GM12878 (cell line): Measurements from ENCODE around the gene QSOX1. TPM values are rescaled to one million over a fixed set of nuclear protein-coding genes. Genes with fewer than 3 reads are reported as not detected.

Experiments
- ATAC-seq: fragments of 200-7000 bp; cut with Tn5 transposase; 3 replicates; pipeline ENCODE4 v1.9.1; 2020; ENCODE audit warnings: mild to moderate bottlenecking, moderate library complexity
- Bru-seq: library from RNA; stranded (reverse); fragments of 400-500 nt; gene quantifications from one replicate; lab custom pipeline; 2021; lab: Mats Ljungman, UMichigan
- BruChase-seq, 2 experiments: library from RNA; stranded (reverse); fragments of 400-500 nt; gene quantifications; one replicate each; lab custom pipeline; 2021; lab: Mats Ljungman, UMichigan
- BruUV-seq: library from RNA; stranded (reverse); fragments of 400-500 nt; replicated peaks from 2 replicates; lab custom pipeline; 2021; lab: Mats Ljungman, UMichigan
- CTCF ChIA-PET: fragments of 300-600 bp; sonication (Branson Sonifier 250); formaldehyde crosslinking; extraction: SDS; loops from one replicate; lab custom pipeline; 2021; ENCODE audit warnings: inconsistent platforms; lab: Yijun Ruan, JAX
- POLR2A ChIA-PET: fragments of 350-600 bp; formaldehyde crosslinking; extraction: SDS; loops from one replicate; lab custom pipeline; 2021; ENCODE audit warnings: inconsistent platforms; lab: Charles Lee
- RAD21 ChIA-PET: fragments of 300-600 bp; sonication (Branson Sonifier 250); formaldehyde crosslinking; loops from one replicate; lab custom pipeline; 2023; ENCODE audit warnings: antibody characterized with exemption; ENCODE audit not compliant: unreplicated experiment; lab: Charles Lee
- SMC1A ChIA-PET: fragments of 300-600 bp; sonication (Branson Sonifier 250); formaldehyde crosslinking; loops from one replicate; lab custom pipeline; 2023; ENCODE audit not compliant: unreplicated experiment, uncharacterized antibody; lab: Charles Lee
- DNase-seq: peaks from one replicate; pipeline ENCODE4 v3.0.0-alpha.2; 2011; ENCODE audit warnings: low read depth, low spot score
- FAIRE-seq: peaks from 3 replicates; lab custom pipeline; 2011; peaks lifted over from hg19 to GRCh38; lab: Jason Lieb, UNC
- H2AFZ ChIP-seq: 2 replicates; pipeline ENCODE4 v1.6.0; 2011; ENCODE audit warnings: low read depth, low read length, control low read depth; ENCODE audit not compliant: control insufficient read depth
- H3K27ac ChIP-seq: 2 replicates; pipeline ENCODE4 v1.5.1; 2011; ENCODE audit warnings: control low read depth; ENCODE audit not compliant: control insufficient read depth, insufficient read depth
- H3K27me3 ChIP-seq, 2 experiments: replicated peaks in 1 of 2; 2 replicates each; pipeline versions ENCODE4 v1.6.0 to v1.6.1; 2011; ENCODE audit warnings: low read length in 1 of 2; ENCODE audit not compliant: control insufficient read depth in 2 of 2, insufficient read depth in 2 of 2
- H3K36me3 ChIP-seq, 2 experiments: 2 replicates each; pipeline ENCODE4 v1.5.1; 2011; ENCODE audit warnings: low read length in 1 of 2; ENCODE audit not compliant: control insufficient read depth in 2 of 2, insufficient read depth in 2 of 2
- H3K4me1 ChIP-seq: 2 replicates; pipeline ENCODE4 v1.6.1; 2011; ENCODE audit warnings: mild to moderate bottlenecking, low read length, moderate library complexity, mixed read lengths; ENCODE audit not compliant: control insufficient read depth, insufficient read depth
- H3K4me2 ChIP-seq: 2 replicates; pipeline ENCODE4 v1.6.0; 2011; ENCODE audit warnings: control low read depth; ENCODE audit not compliant: control insufficient read depth, insufficient read depth
- H3K4me3 ChIP-seq: fragments of 200-600 bp; sonication (generic); 2 replicates; pipeline ENCODE4 v1.5.1; 2016
- H3K79me2 ChIP-seq: 2 replicates; pipeline ENCODE4 v1.6.0; 2011; ENCODE audit warnings: low read length; ENCODE audit not compliant: control insufficient read depth, insufficient read depth
- H3K9ac ChIP-seq: 2 replicates; pipeline ENCODE4 v1.8.0; 2011; ENCODE audit warnings: low read length, control low read depth, mixed read lengths; ENCODE audit not compliant: control insufficient read depth, insufficient read depth
- H3K9me3 ChIP-seq: replicated peaks from 3 replicates; pipeline ENCODE4 v1.5.1; 2011; ENCODE audit warnings: mild to moderate bottlenecking, low read length; ENCODE audit not compliant: control insufficient read depth, insufficient read depth
- H4K20me1 ChIP-seq: 2 replicates; pipeline ENCODE4 v1.6.0; 2011; ENCODE audit not compliant: control insufficient read depth, insufficient read depth
- BHLHE40 ChIP-seq, 2 experiments: fragments of 450-650 bp in 1 of 2; IDR thresholded peaks; 2 replicates each; pipeline ENCODE4 v1.6.1; 2011 to 2017; ENCODE audit warnings: low read depth in 2 of 2, borderline replicate concordance in 1 of 2, improper control_type of control experiment in 1 of 2, low read length in 1 of 2, mild to moderate bottlenecking in 1 of 2
- BMI1 ChIP-seq: fragments of 450-650 bp; IDR thresholded peaks from 2 replicates; pipeline ENCODE4 v1.6.1; 2016; ENCODE audit warnings: mild to moderate bottlenecking, moderate library complexity, borderline replicate concordance
- MEF2B ChIP-seq: fragments of 450-650 bp; IDR thresholded peaks from 2 replicates; pipeline ENCODE4 v1.6.1; 2018; ENCODE audit warnings: mild to moderate bottlenecking, moderate library complexity; ENCODE audit not compliant: partially characterized antibody, poor library complexity, severe bottlenecking
- POLR2AphosphoS2 ChIP-seq: IDR thresholded peaks from 2 replicates; pipeline ENCODE4 v1.6.1; 2011; ENCODE audit warnings: low read depth, mild to moderate bottlenecking, low read length, improper control_type of control experiment, moderate library complexity
- RUNX3 ChIP-seq: IDR thresholded peaks from 2 replicates; pipeline ENCODE4 v1.6.1; 2012; ENCODE audit warnings: low read length, inconsistent platforms
- SIX5 ChIP-seq: IDR thresholded peaks from 2 replicates; pipeline ENCODE4 v1.6.1; 2011; ENCODE audit warnings: mild to moderate bottlenecking, low read depth, low read length, moderate library complexity; ENCODE audit not compliant: severe bottlenecking
- ZNF384 ChIP-seq: IDR thresholded peaks from 2 replicates; pipeline ENCODE4 v1.6.1; 2012; ENCODE audit warnings: low read depth, mild to moderate bottlenecking, low read length, improper control_type of control experiment, borderline replicate concordance
- ZNF687 ChIP-seq: fragments of 450-650 bp; IDR thresholded peaks from 2 replicates; pipeline ENCODE4 v1.6.1; 2017; ENCODE audit warnings: mild to moderate bottlenecking, moderate library complexity
- ZZZ3 ChIP-seq: IDR thresholded peaks from 2 replicates; pipeline ENCODE4 v1.6.1; 2011; ENCODE audit warnings: low read depth; ENCODE audit not compliant: control insufficient read depth, insufficient read length
- WGBS: methylation state at CpG from one replicate; pipeline ENCODE4 v1.1.6; 2016; ENCODE audit warnings: low lambda C conversion rate; ENCODE audit not compliant: insufficient replicate concordance, insufficient coverage; ENCODE audit errors: missing lambda C conversion rate; 5-methylcytosine and 5-hydroxymethylcytosine counted together
- in situ Hi-C: fragments of 300-500 bp; cut with MboI; formaldehyde crosslinking; loops from 9 replicates; pipeline ENCODE4 v1.14.3; 2018; ENCODE audit warnings: mixed read lengths
- intact Hi-C: fragments of 100-400 bp; cut with micrococcal nuclease; formaldehyde crosslinking; loops from one replicate; pipeline ENCODE4 v1.14.2; 2022; ENCODE audit not compliant: unreplicated experiment
- long read RNA-seq, 2 experiments: library from polyadenylated mRNA; unstranded; transcript quantifications; one replicate each; pipeline ENCODE4 v2.0.0, GENCODE V29; 2019 to 2020
- polyA minus RNA-seq, 3 experiments: library from RNA; depleted of rRNA, polyadenylated mRNA; stranded (reverse); fragments of >200 nt; gene quantifications; 2 replicates each; pipeline ENCODE4 v1.2.3, GENCODE V29; 2011
- polyA plus RNA-seq, 11 experiments: library from polyadenylated mRNA; depleted of rRNA in 4 of 11; unstranded in 6 of 11; stranded (reverse) in 5 of 11; fragments of >200 nt; fragmentation: Nextera tagmentation in 4 of 11; fragmentation: Illumina TruSeq in 1 of 11; extraction: Ambion mirVana in 4 of 11; extraction: Trizol in 1 of 11; gene quantifications; 1 replicate in 1 of 11; 2 replicates in 10 of 11; pipeline versions ENCODE4 v1.2.1 to v1.2.3, GENCODE V29; 2011 to 2016; ENCODE audit warnings: inconsistent platforms in 2 of 11, missing spikeins in 2 of 11, low read depth in 1 of 11
- total RNA-seq, 4 experiments: library from RNA; depleted of rRNA in 3 of 4; stranded (reverse); fragments of >200 nt in 3 of 4; fragmentation: Illumina TruSeq in 1 of 4; extraction: Trizol in 1 of 4; gene quantifications; 2 replicates each; pipeline versions ENCODE4 v1.2.1 to v1.2.3, GENCODE V29; 2013 to 2021
- TF ChIP-seq, protein P1 (sequence below): IDR thresholded peaks from 2 replicates; pipeline ENCODE4 v1.6.1; 2011; ENCODE audit warnings: borderline replicate concordance, low read depth, mild to moderate bottlenecking, moderate library complexity, low read length; ENCODE audit not compliant: insufficient read depth, poor library complexity, severe bottlenecking

The QSOX1 gene
- total RNA-seq (2013; cell fraction: nucleolus; rRNA removed) = 46.4 and 46.6 TPM in 2 replicates
- 12.6 and 17.2 TPM in 2 replicates for total RNA-seq (2014; rRNA removed)
- 5.5 and 7.2 TPM in 2 replicates for total RNA-seq (2014; rRNA removed; fragmentation: Illumina TruSeq; extraction: Trizol)
- total RNA-seq (2021) = 31.3 and 32.0 TPM in 2 replicates
- polyA plus RNA-seq (2011; ENCODE audit: low read depth) = 7.4 TPM
- polyA plus RNA-seq (2011; rRNA removed) = 17.8 and 25.1 TPM in 2 replicates
- 31.7 and 38.8 TPM in 2 replicates for polyA plus RNA-seq (2011; cell fraction: cytosol; rRNA removed)
- 56.5 and 61.2 TPM in 2 replicates for polyA plus RNA-seq (2011; cell fraction: nucleus; rRNA removed)
- polyA plus RNA-seq (2012) = 14.6 and 16.4 TPM in 2 replicates
- 3.6 and 10.0 TPM in 2 replicates for polyA plus RNA-seq (2014; fragmentation: Illumina TruSeq; extraction: Trizol)
- 1 to 10 TPM; 1.8 to 6.1 TPM for polyA plus RNA-seq (2014; fragmentation: Nextera tagmentation; extraction: Ambion mirVana)
- polyA plus RNA-seq (2014; rRNA removed) = 12.5 and 14.8 TPM in 2 replicates
- polyA plus RNA-seq (2016; fragmentation: Nextera tagmentation; extraction: Ambion mirVana) = 10 to 100 TPM; 10.4 to 12.0 TPM
- polyA minus RNA-seq (2011; rRNA and poly(A)+ RNA removed) = 13.1 and 24.4 TPM in 2 replicates
- 10.0 and 11.4 TPM in 2 replicates for polyA minus RNA-seq (2011; cell fraction: cytosol; rRNA and poly(A)+ RNA removed)
- polyA minus RNA-seq (2011; cell fraction: nucleus; rRNA and poly(A)+ RNA removed) = 11.0 and 14.4 TPM in 2 replicates
- Bru-seq, nascent RNA = percentile 70 among the genes with signal in this experiment
- BruChase-seq, experiment 1, labeled RNA remaining after a 6-hour chase = percentile 72 among the genes with signal in this experiment
- percentile 68 among the genes with signal in this experiment for BruChase-seq, experiment 2, labeled RNA remaining after a 2-hour chase
- long read RNA-seq, experiment 1, full-length matches to known transcripts = 29 of 35 reads
- long read RNA-seq, experiment 1, partial matches to known transcripts = 2 of 35 reads
- long read RNA-seq, experiment 1, other reads (novel, unspliced or antisense) = 4 of 35 reads
- long read RNA-seq, experiment 2, partial matches to known transcripts = 8 of 13 reads
- long read RNA-seq, experiment 2, other reads (novel, unspliced or antisense) = 2 of 13 reads

DNA sequence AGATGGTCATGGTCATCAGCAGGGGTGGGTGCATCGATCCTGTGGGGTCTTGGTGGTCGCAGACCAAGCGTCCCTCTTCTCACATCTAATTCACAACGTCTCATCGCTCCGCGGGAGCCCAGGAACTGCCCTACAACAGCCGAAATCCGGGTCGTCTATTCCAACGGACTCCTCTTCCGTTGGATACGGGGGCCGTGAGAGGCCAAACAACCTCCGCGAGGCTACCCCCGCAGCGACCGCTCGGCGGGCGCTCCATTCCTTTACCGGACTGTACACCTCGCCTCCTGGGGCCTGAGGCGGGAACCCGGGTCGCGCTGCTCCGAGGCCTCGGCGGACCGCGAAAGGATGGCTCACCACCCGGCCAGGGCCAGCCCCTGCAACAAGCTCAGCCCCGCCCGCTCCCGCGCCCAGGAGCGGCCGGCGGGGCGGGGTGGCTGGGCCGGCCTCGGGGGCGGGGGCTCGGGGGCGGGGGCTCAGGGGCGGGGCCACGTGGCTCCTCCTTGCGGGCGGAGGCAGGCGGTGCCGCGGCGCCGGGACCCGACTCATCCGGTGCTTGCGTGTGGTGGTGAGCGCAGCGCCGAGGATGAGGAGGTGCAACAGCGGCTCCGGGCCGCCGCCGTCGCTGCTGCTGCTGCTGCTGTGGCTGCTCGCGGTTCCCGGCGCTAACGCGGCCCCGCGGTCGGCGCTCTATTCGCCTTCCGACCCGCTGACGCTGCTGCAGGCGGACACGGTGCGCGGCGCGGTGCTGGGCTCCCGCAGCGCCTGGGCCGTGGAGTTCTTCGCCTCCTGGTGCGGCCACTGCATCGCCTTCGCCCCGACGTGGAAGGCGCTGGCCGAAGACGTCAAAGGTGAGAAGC is at the start of gene QSOX1:
Gene QSOX1 (plus strand): TSS at position 545 of the 857 bp plus-strand sequence. CDS start 39 bp downstream, at position 584.
- Histone ChIP-seq H3K4me3 (peak within 1 kb of the TSS; percentile 86), H3K79me2 (no peaks in the 10 kb centered on the region; the same call in none of the 2 replicates), H3K4me2 (peak within 1 kb of the TSS; percentile 97), H3K27me3 (no peaks in the 10 kb centered on the region), H2AFZ (peak within 1 kb of the TSS; percentile 96), H4K20me1 (no peaks in the 10 kb centered on the region), H3K4me1 (peaks cover 13% of the 10 kb centered on the region; the same call in 1 of the 2 replicates), H3K27ac (peak within 1 kb of the TSS; percentile 73), H3K9ac (peak within 1 kb of the TSS; percentile 83), H3K9me3 (no peaks in the 10 kb centered on the region), H3K36me3 (peaks cover 0 to 2% of the 10 kb centered on the region in 2 experiments; a peak in 1 of 4 replicates)
- BruUV-seq = no TSS peak
- in situ Hi-C loops (no loop called here), intact Hi-C loops (loop anchor here (5.0 kb wide), 1 partner anchor 272 kb away; the partner anchor contains the start of gene TOR1AIP1)
- under 1% methylated on average over 79 of the region's 100 CpGs for WGBS
- peak; percentile 71 for FAIRE-seq
- ChIA-PET SMC1A (interaction anchor here (1.4 to 2.3 kb wide), 2 partner anchors 14 to 17 kb away, joined by 4 to 7 read pairs; no protein-coding TSS in a partner anchor), POLR2A (interaction anchor here (0.6 to 2.8 kb wide), 6 partner anchors 24 to 288 kb away, joined by 3 to 10 read pairs (median 3); partner anchors contain the start of gene TOR1AIP1), RAD21 (interaction anchor here (0.6 to 1.1 kb wide), 2 partner anchors 53 to 272 kb away, joined by 4 to 5 read pairs; partner anchors contain the start of gene TOR1AIP1), CTCF (interaction anchor here (1.0 to 2.4 kb wide), 6 partner anchors 24 to 448 kb away, joined by 3 to 5 read pairs (median 3); no protein-coding TSS in a partner anchor)
- DNase-seq = peak; percentile 19
- peak; percentile 89 for ATAC-seq
- TF ChIP-seq MEF2B = peak; percentile 18
- no peak for TF ChIP-seq BMI1
- TF ChIP-seq, protein P1, sequence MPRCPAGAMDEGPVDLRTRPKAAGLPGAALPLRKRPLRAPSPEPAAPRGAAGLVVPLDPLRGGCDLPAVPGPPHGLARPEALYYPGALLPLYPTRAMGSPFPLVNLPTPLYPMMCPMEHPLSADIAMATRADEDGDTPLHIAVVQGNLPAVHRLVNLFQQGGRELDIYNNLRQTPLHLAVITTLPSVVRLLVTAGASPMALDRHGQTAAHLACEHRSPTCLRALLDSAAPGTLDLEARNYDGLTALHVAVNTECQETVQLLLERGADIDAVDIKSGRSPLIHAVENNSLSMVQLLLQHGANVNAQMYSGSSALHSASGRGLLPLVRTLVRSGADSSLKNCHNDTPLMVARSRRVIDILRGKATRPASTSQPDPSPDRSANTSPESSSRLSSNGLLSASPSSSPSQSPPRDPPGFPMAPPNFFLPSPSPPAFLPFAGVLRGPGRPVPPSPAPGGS = no peak
- TF ChIP-seq POLR2AphosphoS2 = peak; percentile 69; the same call in 1 of the 2 replicates
- no peak for TF ChIP-seq ZNF384
- no peak for TF ChIP-seq RUNX3
- no peak for TF ChIP-seq ZZZ3
- no peak for TF ChIP-seq SIX5
- no peak; the same call in 1 of the 2 replicates for TF ChIP-seq ZNF687
- TF ChIP-seq BHLHE40 (IDR thresholded peaks at IDR 0.05; ENCODE audit: borderline replicate concordance in 1 of 2, low read depth in 2 of 2, low read length in 1 of 2) = peak in 1 of 2 experiments; percentile 62; a peak in 1 of 4 replicates
